Measurements from ENCODE around the gene RAD52.
A peak's percentile ranks its signal among the peaks of the same experiment; 100 is the strongest.

RAD52 gene
- long read RNA-seq, partial matches to known transcripts, result 11 of 31 reads
- long read RNA-seq, other reads (novel, unspliced or antisense), result 15 of 31 reads

- no peaks in the 10 kb centered on the region for H3K27me3 ChIP-seq (ENCODE audit: insufficient read depth, poor library complexity, severe bottlenecking)
- DNase-seq (ENCODE audit: low read depth in 1 of 2, low spot score in 1 of 2), result peak; percentile 98
- peak within 1 kb of the TSS; percentile 91 for H3K27ac ChIP-seq (replicated peaks)
- peak; percentile 92; the same call in 1 of the 2 replicates for TF ChIP-seq POLR2AphosphoS5 (IDR thresholded peaks at IDR 0.05; ENCODE audit: low read depth)
- TF ChIP-seq SPI1 (IDR thresholded peaks at IDR 0.05; ENCODE audit: borderline replicate concordance, low read depth), result peak; percentile 16; the same call in 1 of the 2 replicates
- TF ChIP-seq GABPA (IDR thresholded peaks at IDR 0.05; ENCODE audit: low read depth), result peak; percentile 14; the same call in 1 of the 2 replicates
- TF ChIP-seq, protein P1, sequence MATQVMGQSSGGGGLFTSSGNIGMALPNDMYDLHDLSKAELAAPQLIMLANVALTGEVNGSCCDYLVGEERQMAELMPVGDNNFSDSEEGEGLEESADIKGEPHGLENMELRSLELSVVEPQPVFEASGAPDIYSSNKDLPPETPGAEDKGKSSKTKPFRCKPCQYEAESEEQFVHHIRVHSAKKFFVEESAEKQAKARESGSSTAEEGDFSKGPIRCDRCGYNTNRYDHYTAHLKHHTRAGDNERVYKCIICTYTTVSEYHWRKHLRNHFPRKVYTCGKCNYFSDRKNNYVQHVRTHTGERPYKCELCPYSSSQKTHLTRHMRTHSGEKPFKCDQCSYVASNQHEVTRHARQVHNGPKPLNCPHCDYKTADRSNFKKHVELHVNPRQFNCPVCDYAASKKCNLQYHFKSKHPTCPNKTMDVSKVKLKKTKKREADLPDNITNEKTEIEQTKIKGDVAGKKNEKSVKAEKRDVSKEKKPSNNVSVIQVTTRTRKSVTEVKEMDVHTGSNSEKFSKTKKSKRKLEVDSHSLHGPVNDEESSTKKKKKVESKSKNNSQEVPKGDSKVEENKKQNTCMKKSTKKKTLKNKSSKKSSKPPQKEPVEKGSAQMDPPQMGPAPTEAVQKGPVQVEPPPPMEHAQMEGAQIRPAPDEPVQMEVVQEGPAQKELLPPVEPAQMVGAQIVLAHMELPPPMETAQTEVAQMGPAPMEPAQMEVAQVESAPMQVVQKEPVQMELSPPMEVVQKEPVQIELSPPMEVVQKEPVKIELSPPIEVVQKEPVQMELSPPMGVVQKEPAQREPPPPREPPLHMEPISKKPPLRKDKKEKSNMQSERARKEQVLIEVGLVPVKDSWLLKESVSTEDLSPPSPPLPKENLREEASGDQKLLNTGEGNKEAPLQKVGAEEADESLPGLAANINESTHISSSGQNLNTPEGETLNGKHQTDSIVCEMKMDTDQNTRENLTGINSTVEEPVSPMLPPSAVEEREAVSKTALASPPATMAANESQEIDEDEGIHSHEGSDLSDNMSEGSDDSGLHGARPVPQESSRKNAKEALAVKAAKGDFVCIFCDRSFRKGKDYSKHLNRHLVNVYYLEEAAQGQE (IDR thresholded peaks at IDR 0.05; ENCODE audit: insufficient replicate concordance, low read depth), result peak; percentile 52
- TF ChIP-seq, protein P2, sequence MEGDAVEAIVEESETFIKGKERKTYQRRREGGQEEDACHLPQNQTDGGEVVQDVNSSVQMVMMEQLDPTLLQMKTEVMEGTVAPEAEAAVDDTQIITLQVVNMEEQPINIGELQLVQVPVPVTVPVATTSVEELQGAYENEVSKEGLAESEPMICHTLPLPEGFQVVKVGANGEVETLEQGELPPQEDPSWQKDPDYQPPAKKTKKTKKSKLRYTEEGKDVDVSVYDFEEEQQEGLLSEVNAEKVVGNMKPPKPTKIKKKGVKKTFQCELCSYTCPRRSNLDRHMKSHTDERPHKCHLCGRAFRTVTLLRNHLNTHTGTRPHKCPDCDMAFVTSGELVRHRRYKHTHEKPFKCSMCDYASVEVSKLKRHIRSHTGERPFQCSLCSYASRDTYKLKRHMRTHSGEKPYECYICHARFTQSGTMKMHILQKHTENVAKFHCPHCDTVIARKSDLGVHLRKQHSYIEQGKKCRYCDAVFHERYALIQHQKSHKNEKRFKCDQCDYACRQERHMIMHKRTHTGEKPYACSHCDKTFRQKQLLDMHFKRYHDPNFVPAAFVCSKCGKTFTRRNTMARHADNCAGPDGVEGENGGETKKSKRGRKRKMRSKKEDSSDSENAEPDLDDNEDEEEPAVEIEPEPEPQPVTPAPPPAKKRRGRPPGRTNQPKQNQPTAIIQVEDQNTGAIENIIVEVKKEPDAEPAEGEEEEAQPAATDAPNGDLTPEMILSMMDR (IDR thresholded peaks at IDR 0.05; ENCODE audit: insufficient read depth, low read length), result peak; percentile 61
- H3K4me3 ChIP-seq (replicated peaks; ENCODE audit: insufficient read depth, low read length), result peak within 1 kb of the TSS; percentile 97
Measured at GRCh38 chr12:949453-950191, at the start of gene RAD52. Gene RAD52, minus strand, starts transcription at chr12:949694. Its CDS starts 16,636 bp downstream, at chr12:933058.

DNA sequence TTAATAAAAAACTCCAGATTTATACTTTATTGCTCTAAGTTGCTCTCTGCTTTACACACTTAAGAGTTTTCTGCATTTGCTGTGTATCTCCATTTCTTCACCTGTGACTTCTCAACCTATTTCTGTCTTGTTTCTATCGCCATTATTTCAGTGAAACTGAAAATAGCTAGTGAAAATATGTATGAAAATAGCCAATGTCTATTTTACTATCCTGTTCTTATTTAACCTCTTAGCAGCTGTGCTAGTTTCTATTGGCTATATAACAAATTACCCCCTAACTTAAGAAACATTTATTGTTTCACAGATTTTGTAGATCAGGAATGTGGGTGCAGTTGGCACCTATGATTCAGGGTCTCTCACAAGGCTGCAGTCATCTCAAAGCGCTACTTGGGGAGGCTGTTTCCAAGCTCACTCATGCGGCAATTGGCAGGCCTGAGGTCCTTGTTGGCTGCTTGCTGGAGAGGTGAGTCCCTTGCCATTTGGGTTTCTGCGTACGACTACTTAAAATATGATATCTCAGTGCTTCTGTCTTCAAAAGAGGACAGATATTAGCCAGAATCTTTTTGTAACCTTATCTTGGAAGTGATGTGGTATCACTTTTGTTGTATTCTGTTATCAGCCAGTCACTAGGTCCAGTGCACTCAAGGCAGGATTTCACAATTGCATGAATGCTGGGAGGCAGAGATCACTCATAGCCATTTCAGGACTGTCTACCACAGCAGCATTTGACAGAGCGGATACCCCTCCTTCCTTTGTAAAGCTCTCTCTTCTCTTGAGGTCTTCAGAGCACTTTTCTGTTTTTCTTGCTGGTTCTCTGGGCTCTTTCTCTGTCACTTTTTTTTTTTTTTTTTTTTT is 48.8 kb upstream of the RAD52 start:
- Histone ChIP-seq H3K27ac (replicated peaks) (no peak overlapping the region), H3K27me3 (ENCODE audit: insufficient read depth, poor library complexity, severe bottlenecking) (no peaks in the 10 kb centered on the region), H3K4me3 (replicated peaks; ENCODE audit: insufficient read depth, low read length) (no peak overlapping the region)
- TF ChIP-seq, protein P2 (IDR thresholded peaks at IDR 0.05; ENCODE audit: insufficient read depth, low read length), result no peak
- TF ChIP-seq SPI1 (IDR thresholded peaks at IDR 0.05; ENCODE audit: borderline replicate concordance, low read depth) (no peak), GABPA (IDR thresholded peaks at IDR 0.05; ENCODE audit: low read depth) (no peak)
- no peak for DNase-seq (ENCODE audit: low read depth in 1 of 2, low spot score in 1 of 2)

DNA sequence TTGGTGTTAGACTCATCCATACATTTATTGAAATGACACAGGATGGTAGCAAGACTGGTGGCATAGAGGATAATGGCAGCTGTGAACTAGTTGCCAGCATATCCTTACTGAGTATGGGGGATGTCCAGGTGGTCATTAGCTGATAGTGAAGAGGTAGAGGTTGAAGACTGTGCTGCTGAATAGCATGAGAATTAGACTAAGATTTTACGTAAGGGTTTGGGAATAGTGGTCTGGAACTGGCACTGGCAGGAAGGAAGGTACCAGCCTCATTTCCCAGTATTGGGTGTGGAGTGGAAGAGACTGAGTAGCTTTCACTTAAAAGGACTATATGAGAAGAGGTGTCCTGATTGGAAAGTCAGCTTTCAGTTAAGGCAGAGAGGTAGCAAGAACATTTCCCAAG is 48.0 kb upstream of the RAD52 start:
- DNase-seq (ENCODE audit: low read depth in 1 of 2, low spot score in 1 of 2), result no peak

More for the DNA sequence above, 48.0 kb upstream of the RAD52 start:
- Histone ChIP-seq H3K27me3 (ENCODE audit: insufficient read depth, poor library complexity, severe bottlenecking) (no peaks in the 10 kb centered on the region), H3K4me3 (replicated peaks; ENCODE audit: insufficient read depth, low read length) (no peak overlapping the region), H3K27ac (replicated peaks) (no peak overlapping the region)
- no peak for TF ChIP-seq POLR2AphosphoS5 (IDR thresholded peaks at IDR 0.05; ENCODE audit: low read depth)
- TF ChIP-seq SPI1 (IDR thresholded peaks at IDR 0.05; ENCODE audit: borderline replicate concordance, low read depth), result no peak
- TF ChIP-seq GABPA (IDR thresholded peaks at IDR 0.05; ENCODE audit: low read depth), result no peak
- TF ChIP-seq, protein P2 (IDR thresholded peaks at IDR 0.05; ENCODE audit: insufficient read depth, low read length), result no peak
- TF ChIP-seq, protein P1 (IDR thresholded peaks at IDR 0.05; ENCODE audit: insufficient replicate concordance, low read depth), result no peak

Measured in HL-60 (cell line).